Spinal cord (tissue), 10 donors: ENCODE data around the gene SORCS2. TPM values are rescaled to one million over a fixed set of nuclear protein-coding genes. Genes with fewer than 3 reads are reported as not detected.

Experiments used
- DNase-seq, 6 donors: peaks; one replicate each; pipeline versions ENCODE4 v3.0.0 to v3.0.0-alpha.2; 2013 to 2015; ENCODE audit warnings: low spot score in 6 of 6, low read depth in 4 of 6
- H3K27ac ChIP-seq: one replicate; pipeline ENCODE4 v1.5.1; 2013; ENCODE audit warnings: low read depth, low read length, control low read depth
- H3K27me3 ChIP-seq: one replicate; pipeline ENCODE4 v1.6.1; 2013; ENCODE audit warnings: low read length; ENCODE audit not compliant: control insufficient read depth, insufficient read depth
- H3K36me3 ChIP-seq: one replicate; pipeline ENCODE4 v1.6.1; 2013; ENCODE audit warnings: low read length; ENCODE audit not compliant: control insufficient read depth, insufficient read depth
- H3K4me1 ChIP-seq: one replicate; pipeline ENCODE4 v1.6.1; 2013; ENCODE audit warnings: low read length; ENCODE audit not compliant: control insufficient read depth, insufficient read depth
- H3K4me3 ChIP-seq: one replicate; pipeline ENCODE4 v1.5.1; 2013; ENCODE audit warnings: low read depth, low read length, control low read depth
- H3K9me3 ChIP-seq: one replicate; pipeline ENCODE4 v1.6.1; 2013; ENCODE audit warnings: low read length; ENCODE audit not compliant: control insufficient read depth, insufficient read depth
- WGBS: methylation state at CpG from one replicate; pipeline ENCODE4 v1.1.5; 2013; ENCODE audit warnings: missing lambda C conversion rate; ENCODE audit not compliant: insufficient coverage; 5-methylcytosine and 5-hydroxymethylcytosine counted together
- polyA plus RNA-seq, 2 donors: library from polyadenylated mRNA; unstranded; fragments of 120-200 nt; gene quantifications; one replicate each; pipeline ENCODE4 v1.2.1, GENCODE V29; 2013; ENCODE audit not compliant: insufficient read length in 2 of 2
- total RNA-seq, 2 donors: library from RNA; depleted of rRNA in 1 of 2; stranded (reverse); fragments of 120-200 nt in 1 of 2; fragments of >200 nt in 1 of 2; gene quantifications; one replicate each; pipeline versions ENCODE4 v1.2.3 to v1.2.4, GENCODE V29; 2013 to 2014
- donor health status: healthy.

SORCS2 gene
- total and polyA plus RNA-seq, 4 donors = 7.3 to 24.8 (median 16.5) TPM

DNA sequence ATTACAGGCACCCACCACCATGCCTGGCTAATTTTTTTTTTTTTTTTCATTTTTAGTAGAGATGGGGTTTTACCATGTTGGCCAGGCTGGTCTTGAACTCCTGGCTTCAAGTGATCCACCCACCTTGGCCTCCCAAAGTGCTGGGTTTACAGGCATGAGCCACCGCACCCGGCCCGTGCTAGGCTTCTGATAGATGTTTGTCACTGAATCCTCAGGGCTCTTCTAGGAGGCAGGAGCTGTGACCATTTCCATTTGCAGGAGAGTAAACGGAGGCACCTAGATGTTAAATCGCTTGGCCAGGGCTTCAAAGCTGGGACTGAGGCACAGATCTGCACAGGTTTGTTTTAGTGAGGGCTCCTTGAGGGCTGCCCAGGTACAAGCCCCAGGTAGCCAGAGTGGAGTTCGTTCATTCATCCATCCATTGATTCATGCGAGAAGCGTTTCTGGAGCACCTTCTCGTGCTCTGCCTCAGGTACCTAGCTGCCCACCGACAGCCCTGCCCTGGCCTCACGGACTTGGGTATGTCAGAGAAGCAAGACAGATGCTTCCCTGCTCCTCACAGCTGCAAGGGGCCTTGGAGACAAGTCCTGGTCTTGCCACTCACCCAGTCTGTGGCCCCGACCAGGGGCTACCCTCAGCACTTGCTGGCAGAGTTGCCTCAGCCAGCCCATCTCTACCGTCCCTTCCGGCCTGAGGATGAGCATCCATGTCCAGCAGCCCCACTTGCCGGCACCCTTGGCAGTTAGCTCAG is 136.0 kb downstream of the SORCS2 start:
- no peak for DNase-seq
- Histone ChIP-seq H3K4me1 (peaks cover 66% of the 10 kb centered on the region), H3K27ac (no peak overlapping the region)

DNA sequence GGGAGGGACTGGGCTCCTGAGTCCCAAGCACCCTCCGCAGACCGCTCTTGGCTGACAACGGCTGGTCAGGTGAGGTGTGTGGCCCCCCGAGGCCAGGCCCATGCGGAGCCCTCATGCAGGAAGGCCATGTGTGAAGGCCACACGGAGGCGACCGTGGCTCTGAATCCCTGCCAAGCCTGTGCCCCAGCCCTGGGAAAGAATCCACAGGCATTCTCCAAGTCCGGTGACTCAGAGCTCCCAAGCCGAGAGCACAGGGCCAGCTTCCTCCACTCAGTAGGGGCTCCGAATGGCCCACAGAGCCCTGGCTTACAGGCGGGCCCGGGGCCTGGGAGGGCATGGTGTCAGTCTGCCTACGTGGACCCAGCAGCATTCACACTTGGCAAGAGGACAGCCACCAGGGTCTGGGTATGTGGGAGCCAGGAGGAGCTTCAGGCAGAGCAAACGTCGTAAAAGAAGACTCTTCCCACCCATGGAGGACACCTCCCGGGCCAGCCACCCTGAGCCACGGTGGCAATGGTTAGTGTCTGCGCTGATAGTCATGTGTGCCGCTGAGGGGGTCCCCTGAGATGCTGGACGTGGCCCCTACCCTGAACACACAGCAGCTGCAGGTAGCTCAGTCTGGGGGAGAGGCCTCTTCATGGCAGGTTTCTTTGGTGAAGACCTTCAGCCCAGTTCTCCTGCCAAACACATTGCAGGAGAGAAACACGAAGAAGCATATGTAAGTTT is 136.7 kb downstream of the SORCS2 start:
- Histone ChIP-seq H3K4me3 (no peak overlapping the region), H3K27me3 (no peaks in the 10 kb centered on the region), H3K36me3 (peaks cover 11% of the 10 kb centered on the region), H3K4me1 (peaks cover 67% of the 10 kb centered on the region), H3K27ac (no peak overlapping the region), H3K9me3 (no peaks in the 10 kb centered on the region)
- DNase-seq = no peak
- 70% methylated on average over 18 of the region's 22 CpGs for WGBS

More for the DNA sequence above, 136.0 kb downstream of the SORCS2 start:
- 97% methylated on average over 15 of the region's 15 CpGs for WGBS
- Histone ChIP-seq H3K36me3 (peaks cover 11% of the 10 kb centered on the region), H3K27me3 (no peaks in the 10 kb centered on the region), H3K9me3 (no peaks in the 10 kb centered on the region), H3K4me3 (no peak overlapping the region)

DNA sequence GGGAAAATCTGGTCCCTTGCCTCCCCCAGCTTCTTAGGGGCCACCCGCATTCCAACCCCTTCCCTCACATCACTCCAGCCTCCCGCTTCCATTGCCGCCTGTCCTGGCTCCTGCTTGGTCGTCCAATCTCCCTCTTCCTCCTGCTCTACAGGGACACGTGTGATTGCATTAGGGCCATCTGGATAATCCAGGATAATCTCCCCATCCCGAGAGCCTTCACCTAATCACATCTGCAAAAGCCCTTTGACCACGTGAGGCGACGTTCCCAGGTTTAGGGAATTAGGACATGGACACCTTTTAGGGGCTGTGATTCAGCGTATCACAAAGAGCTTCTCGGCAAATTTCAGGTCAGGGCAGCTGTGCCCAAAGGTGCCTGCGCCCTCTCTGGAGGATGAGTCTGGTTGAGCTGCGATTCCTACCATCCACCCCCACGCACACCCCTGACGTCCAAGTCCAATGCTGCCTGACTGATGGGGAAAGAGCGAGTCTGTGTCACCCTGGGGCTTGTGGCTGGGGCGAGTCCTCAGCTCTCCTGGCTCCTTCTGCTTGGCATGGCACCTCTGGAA is 137.8 kb downstream of the SORCS2 start:
- 94% methylated on average over 15 of the region's 17 CpGs for WGBS
- Histone ChIP-seq H3K4me3 (no peak overlapping the region), H3K4me1 (peaks cover 57% of the 10 kb centered on the region), H3K27ac (no peak overlapping the region), H3K27me3 (no peaks in the 10 kb centered on the region), H3K9me3 (no peaks in the 10 kb centered on the region), H3K36me3 (peaks cover 11% of the 10 kb centered on the region)
- no peak for DNase-seq

DNA sequence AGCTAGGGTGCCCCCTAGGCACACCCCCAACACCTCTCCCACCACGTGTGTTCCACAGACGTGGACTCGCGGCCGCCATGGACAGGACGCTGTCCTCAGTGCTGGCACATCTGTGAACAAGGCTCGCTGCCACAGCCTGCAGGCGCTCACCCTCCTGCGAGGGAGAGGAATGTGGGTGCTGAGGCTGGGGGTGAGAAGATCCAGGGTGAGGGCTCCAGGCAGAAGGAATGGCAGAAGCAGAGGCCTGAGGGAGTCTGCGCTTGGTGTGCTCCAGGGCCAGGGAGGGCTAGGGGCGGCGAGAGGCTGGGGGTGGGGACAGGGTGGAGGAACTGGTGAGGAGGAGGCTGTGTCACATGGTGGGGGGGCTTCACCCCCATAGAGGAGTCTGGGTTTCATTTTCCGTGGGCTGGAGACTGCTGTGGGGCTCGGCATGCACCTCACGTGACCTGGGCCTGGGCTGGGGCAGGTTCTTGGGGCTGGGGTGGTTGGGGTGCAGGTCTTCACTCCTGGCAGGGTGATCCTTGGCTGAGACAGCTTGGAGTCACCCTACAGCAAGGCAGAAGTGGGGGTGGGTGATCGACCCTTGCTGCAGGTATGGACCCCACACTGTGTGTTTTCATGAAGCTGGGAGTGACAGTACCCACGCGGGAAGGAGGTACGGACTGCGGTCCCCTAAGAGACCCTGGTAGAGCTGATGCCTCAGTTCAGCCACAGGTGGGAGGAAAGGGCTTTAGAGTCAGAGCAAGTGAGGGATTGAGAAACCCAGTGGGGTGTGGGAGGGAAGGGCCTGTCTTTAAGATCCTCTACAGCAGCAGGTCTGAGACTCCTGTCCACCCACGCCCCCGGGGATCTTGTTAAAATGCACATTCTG is 138.7 kb downstream of the SORCS2 start:
- no peak overlapping the region for H3K4me3 ChIP-seq
- peaks cover 11% of the 10 kb centered on the region for H3K36me3 ChIP-seq
- no peaks in the 10 kb centered on the region for H3K9me3 ChIP-seq
- H3K27me3 ChIP-seq = no peaks in the 10 kb centered on the region
- WGBS = 86% methylated on average over 18 of the region's 22 CpGs
- peaks cover 59% of the 10 kb centered on the region for H3K4me1 ChIP-seq
- no peak for DNase-seq
- H3K27ac ChIP-seq = no peak overlapping the region

DNA sequence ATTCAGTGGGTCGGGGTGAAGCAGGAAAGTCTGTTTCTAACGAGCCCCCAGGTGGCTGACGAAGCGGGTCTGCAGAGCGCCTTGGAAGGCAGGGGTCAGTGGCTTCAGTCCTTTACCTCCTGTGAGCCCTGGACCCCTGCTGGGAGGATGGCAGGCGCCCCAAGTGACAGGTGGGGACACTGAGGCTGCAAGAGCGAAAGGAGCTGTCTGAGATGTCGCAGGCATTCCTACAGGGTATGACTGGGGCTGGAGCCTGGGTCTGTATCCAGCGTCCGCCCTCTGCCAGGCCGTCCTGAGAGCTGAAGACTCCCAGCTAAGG is 139.3 kb downstream of the SORCS2 start:
- H3K9me3 ChIP-seq = no peaks in the 10 kb centered on the region
- H3K27me3 ChIP-seq = no peaks in the 10 kb centered on the region
- WGBS = 91% methylated on average over 11 of the region's 11 CpGs
- H3K27ac ChIP-seq = no peak overlapping the region
- peaks cover 57% of the 10 kb centered on the region for H3K4me1 ChIP-seq
- DNase-seq = no peak
- peaks cover 7% of the 10 kb centered on the region for H3K36me3 ChIP-seq
- H3K4me3 ChIP-seq = no peak overlapping the region

DNA sequence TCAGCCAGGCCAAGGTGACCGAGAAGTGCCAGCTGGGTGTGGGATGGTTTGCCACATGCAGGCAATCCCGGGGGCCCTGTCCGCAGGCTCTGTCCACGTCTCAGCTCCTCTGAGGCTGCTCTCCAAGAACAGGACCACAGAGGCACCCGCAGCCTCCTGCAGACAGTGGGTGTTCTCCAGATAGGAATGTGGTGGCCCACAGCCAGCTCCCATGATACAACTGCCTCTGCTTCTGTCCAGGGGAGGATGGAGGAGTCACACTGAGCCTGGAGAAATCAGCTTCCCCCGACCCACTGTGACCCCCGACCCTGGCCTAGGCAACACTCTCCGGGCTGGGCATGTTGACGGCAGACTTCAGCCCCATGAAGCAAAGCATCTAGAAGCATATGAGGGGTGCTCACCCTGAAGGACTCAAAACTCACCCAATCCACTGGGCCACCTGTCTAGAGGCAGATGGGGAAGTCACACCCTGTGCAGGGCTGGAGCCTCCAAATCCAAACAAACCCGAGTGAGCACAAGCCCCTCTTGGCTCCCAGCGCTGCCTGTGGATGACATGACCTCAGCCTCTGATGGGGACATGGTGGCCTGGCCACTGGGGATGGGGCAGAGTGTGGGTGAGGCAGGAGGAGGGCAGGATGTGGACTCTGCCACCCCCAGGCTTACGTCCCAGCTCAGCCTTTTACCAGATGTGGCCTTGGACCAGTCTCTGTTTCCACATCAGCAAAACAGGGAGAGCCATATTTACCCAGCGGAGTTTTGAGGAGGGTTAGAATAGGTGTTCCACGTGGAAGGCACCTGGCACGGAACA is 140.1 kb downstream of the SORCS2 start:
- H3K4me1 ChIP-seq = peaks cover 49% of the 10 kb centered on the region
- no peak overlapping the region for H3K4me3 ChIP-seq
- no peaks in the 10 kb centered on the region for H3K27me3 ChIP-seq
- 77% methylated on average over 14 of the region's 15 CpGs for WGBS
- DNase-seq = no peak
- H3K36me3 ChIP-seq = peaks cover 7% of the 10 kb centered on the region
- no peaks in the 10 kb centered on the region for H3K9me3 ChIP-seq
- H3K27ac ChIP-seq = no peak overlapping the region

DNA sequence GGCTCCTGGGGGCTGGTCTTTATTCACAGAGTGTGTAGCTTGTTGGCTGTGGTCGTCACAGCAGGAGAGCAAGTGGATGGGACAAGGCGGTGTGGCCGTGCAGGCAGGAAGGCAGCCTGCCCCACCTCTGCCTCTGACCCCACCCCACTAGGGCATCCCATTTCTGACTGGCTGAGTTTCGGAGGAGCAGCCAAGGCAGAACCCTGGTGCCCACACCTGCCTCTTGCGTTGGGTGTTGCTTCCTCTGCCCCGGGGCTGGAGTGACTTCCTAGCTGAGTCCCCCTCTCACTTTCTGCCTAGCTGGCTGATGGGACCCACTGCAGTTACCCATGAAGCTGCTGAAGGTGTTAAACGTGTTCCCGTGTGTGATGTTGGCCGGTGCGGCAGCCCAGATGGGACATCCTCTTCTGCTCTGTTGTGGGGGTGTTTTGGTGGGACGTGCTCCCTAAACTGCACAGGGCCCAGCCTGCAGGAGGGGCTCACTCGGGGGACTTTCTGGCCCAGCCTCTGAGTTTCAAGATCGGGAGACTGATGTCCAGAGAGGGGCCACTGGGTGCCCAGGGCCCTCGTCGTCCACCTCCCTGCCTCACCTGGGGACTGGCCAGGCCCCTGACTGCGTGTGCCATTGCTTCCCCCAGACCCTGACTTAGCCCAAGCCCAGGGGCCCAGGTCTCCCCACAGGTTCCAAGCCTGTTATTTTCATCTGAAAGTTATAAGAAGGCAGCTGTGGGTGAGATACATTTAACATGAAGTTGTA is 140.9 kb downstream of the SORCS2 start:
- Histone ChIP-seq H3K36me3 (peaks cover 7% of the 10 kb centered on the region), H3K9me3 (no peaks in the 10 kb centered on the region), H3K27me3 (no peaks in the 10 kb centered on the region), H3K4me3 (no peak overlapping the region), H3K4me1 (peaks cover 45% of the 10 kb centered on the region), H3K27ac (no peak overlapping the region)
- 87% methylated on average over 16 of the region's 16 CpGs for WGBS
- DNase-seq = no peak

DNA sequence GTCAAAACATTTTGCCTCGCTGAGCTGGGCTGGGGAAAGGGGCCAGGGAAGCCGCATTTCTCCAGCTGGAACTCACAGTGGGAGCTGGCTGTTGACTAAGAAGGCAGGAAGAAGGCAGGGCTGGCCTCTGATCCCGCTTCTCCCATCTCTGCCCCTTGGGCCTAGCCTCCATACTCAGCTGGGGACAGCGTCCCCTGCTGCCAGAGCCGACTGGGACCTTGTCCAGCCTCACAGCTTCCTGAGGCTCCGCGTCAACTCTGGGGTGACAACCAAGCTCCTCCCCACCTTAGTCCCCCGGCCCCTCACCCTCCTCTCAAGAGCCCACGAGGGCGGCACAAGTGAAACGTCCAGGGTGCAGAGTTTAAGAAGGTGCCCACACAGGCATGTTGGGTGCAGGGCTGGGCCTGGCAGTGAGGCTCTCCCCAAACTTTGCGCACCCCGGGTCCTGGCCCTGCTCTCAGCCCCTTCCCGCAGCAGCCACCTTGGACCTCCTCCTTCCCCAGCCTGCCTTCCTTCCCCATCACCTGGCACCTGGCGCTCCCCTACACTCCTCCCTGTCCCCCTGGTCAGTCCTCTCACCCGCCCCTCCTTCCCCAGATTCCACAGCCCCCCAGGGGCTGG is 141.6 kb downstream of the SORCS2 start:
- 70% methylated on average over 15 of the region's 16 CpGs for WGBS
- Histone ChIP-seq H3K27ac (no peak overlapping the region), H3K36me3 (peaks cover 4% of the 10 kb centered on the region), H3K4me1 (peaks cover 38% of the 10 kb centered on the region), H3K4me3 (no peak overlapping the region), H3K27me3 (no peaks in the 10 kb centered on the region), H3K9me3 (no peaks in the 10 kb centered on the region)
- DNase-seq = no peak
